ENCODE measurements around the gene TEDDM1.
A peak's percentile ranks its signal among the peaks of the same experiment; 100 is the strongest.

The TEDDM1 gene

DNA sequence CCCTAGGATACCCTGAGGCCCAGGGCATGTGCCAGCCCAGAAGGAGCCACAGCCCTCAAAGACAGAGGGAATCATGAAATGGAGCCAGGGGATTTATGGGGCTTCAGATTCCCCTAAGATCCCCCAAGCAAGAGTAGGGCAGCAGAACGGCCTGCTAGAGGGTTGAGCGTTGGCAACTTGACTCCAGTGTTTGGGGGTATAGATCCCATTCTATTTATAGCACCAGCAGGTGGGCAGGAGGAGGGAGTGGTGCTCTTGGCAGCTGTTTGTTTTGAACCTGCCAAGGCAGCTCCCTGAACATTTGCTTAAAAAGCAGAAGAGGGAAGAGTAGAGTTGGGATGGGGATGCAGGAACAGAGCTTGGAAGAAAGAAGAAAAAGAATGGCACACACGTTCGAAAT is 42.6 kb downstream of the TEDDM1 start:
- Histone ChIP-seq H3K9me3 (ENCODE audit: insufficient read depth, low read length, severe bottlenecking) (no peaks in the 10 kb centered on the region), H3K4me2 (ENCODE audit: insufficient read depth, low read length) (no peak overlapping the region), H4K20me1 (ENCODE audit: insufficient read depth, low read length) (no peaks in the 10 kb centered on the region), H3K4me3 (ENCODE audit: low read depth in 1 of 2, low read length in 2 of 2) (no peak overlapping the region), H3K27me3 (ENCODE audit: insufficient read depth, low read length, poor library complexity) (no peaks in the 10 kb centered on the region), H3K36me3 (ENCODE audit: insufficient read depth, low read length) (no peaks in the 10 kb centered on the region), H3K4me1 (ENCODE audit: insufficient read depth, low read length) (no peaks in the 10 kb centered on the region), H3K27ac (ENCODE audit: low read length) (no peak overlapping the region), H3K9ac (ENCODE audit: low read depth, low read length) (no peak overlapping the region), H2AFZ (ENCODE audit: low read depth, low read length) (no peak overlapping the region), H3K79me2 (ENCODE audit: insufficient read depth, low read length) (no peaks in the 10 kb centered on the region)
- ATAC-seq (ENCODE audit: insufficient read depth, low read depth) = no peak
- TF ChIP-seq EZH2 (IDR thresholded peaks at IDR 0.05; ENCODE audit: borderline replicate concordance, low read depth, low read length, severe bottlenecking) = no peak
- TF ChIP-seq, protein P1, sequence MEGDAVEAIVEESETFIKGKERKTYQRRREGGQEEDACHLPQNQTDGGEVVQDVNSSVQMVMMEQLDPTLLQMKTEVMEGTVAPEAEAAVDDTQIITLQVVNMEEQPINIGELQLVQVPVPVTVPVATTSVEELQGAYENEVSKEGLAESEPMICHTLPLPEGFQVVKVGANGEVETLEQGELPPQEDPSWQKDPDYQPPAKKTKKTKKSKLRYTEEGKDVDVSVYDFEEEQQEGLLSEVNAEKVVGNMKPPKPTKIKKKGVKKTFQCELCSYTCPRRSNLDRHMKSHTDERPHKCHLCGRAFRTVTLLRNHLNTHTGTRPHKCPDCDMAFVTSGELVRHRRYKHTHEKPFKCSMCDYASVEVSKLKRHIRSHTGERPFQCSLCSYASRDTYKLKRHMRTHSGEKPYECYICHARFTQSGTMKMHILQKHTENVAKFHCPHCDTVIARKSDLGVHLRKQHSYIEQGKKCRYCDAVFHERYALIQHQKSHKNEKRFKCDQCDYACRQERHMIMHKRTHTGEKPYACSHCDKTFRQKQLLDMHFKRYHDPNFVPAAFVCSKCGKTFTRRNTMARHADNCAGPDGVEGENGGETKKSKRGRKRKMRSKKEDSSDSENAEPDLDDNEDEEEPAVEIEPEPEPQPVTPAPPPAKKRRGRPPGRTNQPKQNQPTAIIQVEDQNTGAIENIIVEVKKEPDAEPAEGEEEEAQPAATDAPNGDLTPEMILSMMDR (IDR thresholded peaks at IDR 0.05; ENCODE audit: borderline replicate concordance, extremely low read depth, low read length, poor library complexity, severe bottlenecking) = no peak
- no peak for DNase-seq

DNA sequence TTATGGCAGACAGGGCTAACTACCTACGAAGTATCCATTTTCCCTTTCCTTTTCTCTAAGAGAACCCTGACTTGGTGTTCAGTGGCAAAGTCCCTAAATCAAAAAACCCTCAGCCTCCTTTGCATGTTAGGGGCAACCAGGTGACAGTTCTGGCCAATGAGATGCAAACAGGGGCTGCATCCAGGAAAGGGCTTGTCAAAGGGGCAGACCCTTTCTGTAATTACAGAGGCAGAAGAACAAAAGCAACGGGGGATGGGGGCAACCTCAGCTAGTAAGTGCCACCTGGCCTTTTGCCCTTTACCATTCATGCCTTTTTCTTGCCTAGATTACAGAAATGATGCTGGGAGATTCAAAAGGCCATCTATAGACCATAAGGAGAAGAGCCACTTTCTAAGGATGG is 43.3 kb downstream of the TEDDM1 start:
- Histone ChIP-seq H3K4me2 (ENCODE audit: insufficient read depth, low read length) (no peak overlapping the region), H3K9me3 (ENCODE audit: insufficient read depth, low read length, severe bottlenecking) (no peaks in the 10 kb centered on the region), H4K20me1 (ENCODE audit: insufficient read depth, low read length) (no peaks in the 10 kb centered on the region), H3K27ac (ENCODE audit: low read length) (no peak overlapping the region), H3K27me3 (ENCODE audit: insufficient read depth, low read length, poor library complexity) (no peaks in the 10 kb centered on the region), H3K79me2 (ENCODE audit: insufficient read depth, low read length) (no peaks in the 10 kb centered on the region), H2AFZ (ENCODE audit: low read depth, low read length) (no peak overlapping the region), H3K4me3 (ENCODE audit: low read depth in 1 of 2, low read length in 2 of 2) (no peak overlapping the region), H3K4me1 (ENCODE audit: insufficient read depth, low read length) (no peaks in the 10 kb centered on the region), H3K9ac (ENCODE audit: low read depth, low read length) (no peak overlapping the region), H3K36me3 (ENCODE audit: insufficient read depth, low read length) (no peaks in the 10 kb centered on the region)
- ATAC-seq (ENCODE audit: insufficient read depth, low read depth) (peak; percentile 47; the same call in 1 of the 3 replicates), DNase-seq (peak; percentile 22)
- TF ChIP-seq, protein P1 (IDR thresholded peaks at IDR 0.05; ENCODE audit: borderline replicate concordance, extremely low read depth, low read length, poor library complexity, severe bottlenecking) = no peak
- no peak for TF ChIP-seq EZH2 (IDR thresholded peaks at IDR 0.05; ENCODE audit: borderline replicate concordance, low read depth, low read length, severe bottlenecking)

DNA sequence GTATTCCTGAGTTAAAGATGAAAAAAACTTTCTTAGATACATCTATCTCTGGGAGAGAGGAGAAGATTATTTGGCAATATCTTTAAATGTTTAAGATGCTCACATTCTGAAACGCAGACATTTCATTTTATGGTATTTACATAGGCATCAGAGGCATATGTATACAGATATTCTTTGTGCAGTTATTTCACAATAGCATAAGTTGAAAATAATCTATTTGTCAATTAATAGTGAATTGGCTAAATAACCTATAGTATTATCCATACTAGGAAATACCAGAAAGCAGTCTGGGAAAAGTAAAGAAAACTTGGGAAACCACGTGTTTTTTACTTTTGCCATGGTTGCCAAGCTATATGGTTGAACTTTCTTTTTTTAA is 44.8 kb downstream of the TEDDM1 start:
- Histone ChIP-seq H3K79me2 (ENCODE audit: insufficient read depth, low read length) (no peaks in the 10 kb centered on the region), H3K4me1 (ENCODE audit: insufficient read depth, low read length) (no peaks in the 10 kb centered on the region), H3K27ac (ENCODE audit: low read length) (no peak overlapping the region), H3K36me3 (ENCODE audit: insufficient read depth, low read length) (no peaks in the 10 kb centered on the region), H2AFZ (ENCODE audit: low read depth, low read length) (no peak overlapping the region), H3K9ac (ENCODE audit: low read depth, low read length) (no peak overlapping the region), H3K4me2 (ENCODE audit: insufficient read depth, low read length) (no peak overlapping the region), H3K4me3 (ENCODE audit: low read depth in 1 of 2, low read length in 2 of 2) (no peak overlapping the region), H3K9me3 (ENCODE audit: insufficient read depth, low read length, severe bottlenecking) (no peaks in the 10 kb centered on the region), H4K20me1 (ENCODE audit: insufficient read depth, low read length) (no peaks in the 10 kb centered on the region), H3K27me3 (ENCODE audit: insufficient read depth, low read length, poor library complexity) (no peaks in the 10 kb centered on the region)
- no peak for TF ChIP-seq EZH2 (IDR thresholded peaks at IDR 0.05; ENCODE audit: borderline replicate concordance, low read depth, low read length, severe bottlenecking)
- TF ChIP-seq, protein P1 (IDR thresholded peaks at IDR 0.05; ENCODE audit: borderline replicate concordance, extremely low read depth, low read length, poor library complexity, severe bottlenecking) = no peak
- ATAC-seq (ENCODE audit: insufficient read depth, low read depth) = no peak
- DNase-seq = no peak
